IMR-90 (cell line): Measurements from ENCODE around the gene RNF114. TPM values are rescaled to one million over a fixed set of nuclear protein-coding genes. Genes with fewer than 3 reads are reported as not detected.

Experiments used
- MAZ ChIP-seq: IDR thresholded peaks from 2 replicates; pipeline ENCODE4 v1.6.1; 2012; ENCODE audit warnings: low read depth, mild to moderate bottlenecking, low read length, improper control_type of control experiment, moderate library complexity, borderline replicate concordance
- NFE2L2 ChIP-seq: fragments of 150-350 bp; IDR thresholded peaks from 2 replicates; pipeline ENCODE4 v1.6.1; 2016; ENCODE audit warnings: low read depth, mild to moderate bottlenecking, low read length
- polyA plus RNA-seq, 3 experiments: library from polyadenylated mRNA; depleted of rRNA; stranded (reverse); fragments of >200 nt; gene quantifications; 2 replicates each; pipeline ENCODE4 v1.2.3, GENCODE V29; 2012; ENCODE audit warnings: low replicate concordance in 1 of 3
- total RNA-seq: library from RNA; depleted of rRNA; stranded (reverse); fragments of >200 nt; gene quantifications from 2 replicates; pipeline ENCODE4 v1.2.3, GENCODE V29; 2012
- TF ChIP-seq, protein P1 (sequence below): conservative IDR thresholded peaks from 2 replicates; pipeline ENCODE4 v1.5.1; 2012; ENCODE audit warnings: mild to moderate bottlenecking, low read depth, low read length, improper control_type of control experiment

RNF114 gene
- total and polyA plus RNA-seq, 2 of the 4 experiments (the other 2 are of a cell fraction) = 44.6 to 62.3 TPM

GRCh38 chr20:49916146-49917002 lies 19.8 kb upstream of the RNF114 start (continued):
- TF ChIP-seq, protein P1, sequence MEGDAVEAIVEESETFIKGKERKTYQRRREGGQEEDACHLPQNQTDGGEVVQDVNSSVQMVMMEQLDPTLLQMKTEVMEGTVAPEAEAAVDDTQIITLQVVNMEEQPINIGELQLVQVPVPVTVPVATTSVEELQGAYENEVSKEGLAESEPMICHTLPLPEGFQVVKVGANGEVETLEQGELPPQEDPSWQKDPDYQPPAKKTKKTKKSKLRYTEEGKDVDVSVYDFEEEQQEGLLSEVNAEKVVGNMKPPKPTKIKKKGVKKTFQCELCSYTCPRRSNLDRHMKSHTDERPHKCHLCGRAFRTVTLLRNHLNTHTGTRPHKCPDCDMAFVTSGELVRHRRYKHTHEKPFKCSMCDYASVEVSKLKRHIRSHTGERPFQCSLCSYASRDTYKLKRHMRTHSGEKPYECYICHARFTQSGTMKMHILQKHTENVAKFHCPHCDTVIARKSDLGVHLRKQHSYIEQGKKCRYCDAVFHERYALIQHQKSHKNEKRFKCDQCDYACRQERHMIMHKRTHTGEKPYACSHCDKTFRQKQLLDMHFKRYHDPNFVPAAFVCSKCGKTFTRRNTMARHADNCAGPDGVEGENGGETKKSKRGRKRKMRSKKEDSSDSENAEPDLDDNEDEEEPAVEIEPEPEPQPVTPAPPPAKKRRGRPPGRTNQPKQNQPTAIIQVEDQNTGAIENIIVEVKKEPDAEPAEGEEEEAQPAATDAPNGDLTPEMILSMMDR = no peak
- TF ChIP-seq MAZ (no peak), NFE2L2 (no peak)
